ENCODE results near the gene SUDS3. TPM values are rescaled to one million over a fixed set of nuclear protein-coding genes. Genes with fewer than 3 reads are reported as not detected.

The SUDS3 gene
- total and polyA plus RNA-seq, 2 donors (not counting 1 experiment from before 2014, with no cell fraction given) = 20.3 to 31.4 TPM

DNA sequence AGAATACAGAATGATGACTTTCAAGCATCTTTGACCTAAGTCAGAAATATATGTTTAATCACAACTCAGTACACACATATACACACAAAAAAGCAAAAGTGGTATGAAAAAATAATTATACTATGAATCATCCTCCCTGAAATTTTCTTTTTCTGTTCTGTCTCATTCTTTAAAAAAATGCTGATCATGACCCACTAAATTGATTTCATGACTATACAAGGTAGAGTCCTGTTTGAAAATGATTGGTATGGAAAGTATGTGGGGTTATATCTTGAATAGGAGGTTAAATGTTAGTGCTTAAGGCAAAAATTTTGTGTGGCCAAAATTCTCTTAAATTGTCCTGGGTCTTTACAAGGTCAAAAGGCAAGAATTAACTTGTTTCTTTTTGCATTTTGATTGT, 80.4 kb downstream of the SUDS3 start:
- no peak for TF ChIP-seq EZH2 (IDR thresholded peaks at IDR 0.05; ENCODE audit: low read length, missing control alignments)
- TF ChIP-seq, protein P1, sequence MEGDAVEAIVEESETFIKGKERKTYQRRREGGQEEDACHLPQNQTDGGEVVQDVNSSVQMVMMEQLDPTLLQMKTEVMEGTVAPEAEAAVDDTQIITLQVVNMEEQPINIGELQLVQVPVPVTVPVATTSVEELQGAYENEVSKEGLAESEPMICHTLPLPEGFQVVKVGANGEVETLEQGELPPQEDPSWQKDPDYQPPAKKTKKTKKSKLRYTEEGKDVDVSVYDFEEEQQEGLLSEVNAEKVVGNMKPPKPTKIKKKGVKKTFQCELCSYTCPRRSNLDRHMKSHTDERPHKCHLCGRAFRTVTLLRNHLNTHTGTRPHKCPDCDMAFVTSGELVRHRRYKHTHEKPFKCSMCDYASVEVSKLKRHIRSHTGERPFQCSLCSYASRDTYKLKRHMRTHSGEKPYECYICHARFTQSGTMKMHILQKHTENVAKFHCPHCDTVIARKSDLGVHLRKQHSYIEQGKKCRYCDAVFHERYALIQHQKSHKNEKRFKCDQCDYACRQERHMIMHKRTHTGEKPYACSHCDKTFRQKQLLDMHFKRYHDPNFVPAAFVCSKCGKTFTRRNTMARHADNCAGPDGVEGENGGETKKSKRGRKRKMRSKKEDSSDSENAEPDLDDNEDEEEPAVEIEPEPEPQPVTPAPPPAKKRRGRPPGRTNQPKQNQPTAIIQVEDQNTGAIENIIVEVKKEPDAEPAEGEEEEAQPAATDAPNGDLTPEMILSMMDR (conservative IDR thresholded peaks at IDR 0.05 in 1 of 2, IDR thresholded peaks at IDR 0.05 in 1 of 2; ENCODE audit: low read depth in 1 of 2, low read length in 2 of 2) = no peak

DNA sequence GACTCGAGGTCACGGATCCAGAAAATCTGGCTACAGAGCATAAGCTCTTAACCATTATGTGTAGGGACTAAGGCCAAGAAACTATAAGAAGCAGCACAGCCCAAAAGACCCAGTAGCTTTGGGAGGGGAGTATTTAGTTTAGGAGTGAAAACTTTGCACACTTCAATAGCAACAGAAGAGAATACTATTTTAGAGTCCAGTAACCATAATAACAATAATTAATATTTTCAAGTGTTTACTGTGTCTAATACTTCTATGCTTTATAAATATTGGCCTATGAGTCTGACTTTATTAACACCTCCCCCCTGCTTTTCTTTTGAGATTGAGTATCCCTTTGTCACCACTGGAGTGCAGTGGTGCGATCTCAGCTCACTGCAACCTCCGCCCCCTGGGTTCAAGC, 82.8 kb downstream of the SUDS3 start:
- Histone ChIP-seq H3K27me3 (ENCODE audit: control insufficient read depth, insufficient read depth, low read length) (no peaks in the 10 kb centered on the region), H3K9ac (ENCODE audit: insufficient read depth, low read length) (no peak overlapping the region), H3K36me3 (ENCODE audit: control insufficient read depth, insufficient read depth, low read length) (no peaks in the 10 kb centered on the region), H3K79me2 (ENCODE audit: control insufficient read depth, insufficient read depth, low read length) (no peaks in the 10 kb centered on the region), H3K27ac (ENCODE audit: insufficient read depth, low read length) (no peak overlapping the region), H3K9me3 (ENCODE audit: control insufficient read depth, insufficient read depth, low read depth, low read length) (no peaks in the 10 kb centered on the region), H3K4me2 (ENCODE audit: extremely low read depth, insufficient read depth, low read length) (no peak overlapping the region), H3K4me1 (ENCODE audit: control insufficient read depth, extremely low read depth, insufficient read depth, low read length) (no peaks in the 10 kb centered on the region), H2AFZ (ENCODE audit: low read length) (no peak overlapping the region), H4K20me1 (ENCODE audit: control insufficient read depth, extremely low read depth, insufficient read depth, low read length) (no peaks in the 10 kb centered on the region), H3K4me3 (replicated peaks in 1 of 4; ENCODE audit: control extremely low read depth in 1 of 4, insufficient read depth in 1 of 4, low read depth in 3 of 4, low read length in 4 of 4) (no peak overlapping the region)
- no peak for TF ChIP-seq EZH2 (IDR thresholded peaks at IDR 0.05; ENCODE audit: low read length, missing control alignments)
- TF ChIP-seq, protein P1 (conservative IDR thresholded peaks at IDR 0.05 in 1 of 2, IDR thresholded peaks at IDR 0.05 in 1 of 2; ENCODE audit: low read depth in 1 of 2, low read length in 2 of 2) = no peak
- no peak for DNase-seq (ENCODE audit: low read depth in 2 of 2)

More for the DNA sequence above, 80.4 kb downstream of the SUDS3 start:
- no peak for DNase-seq (ENCODE audit: low read depth in 2 of 2)
- Histone ChIP-seq H3K9me3 (ENCODE audit: control insufficient read depth, insufficient read depth, low read depth, low read length) (no peaks in the 10 kb centered on the region), H3K79me2 (ENCODE audit: control insufficient read depth, insufficient read depth, low read length) (no peaks in the 10 kb centered on the region), H3K36me3 (ENCODE audit: control insufficient read depth, insufficient read depth, low read length) (no peaks in the 10 kb centered on the region), H3K27ac (ENCODE audit: insufficient read depth, low read length) (no peak overlapping the region), H3K27me3 (ENCODE audit: control insufficient read depth, insufficient read depth, low read length) (no peaks in the 10 kb centered on the region), H3K4me2 (ENCODE audit: extremely low read depth, insufficient read depth, low read length) (no peak overlapping the region), H4K20me1 (ENCODE audit: control insufficient read depth, extremely low read depth, insufficient read depth, low read length) (no peaks in the 10 kb centered on the region), H3K4me1 (ENCODE audit: control insufficient read depth, extremely low read depth, insufficient read depth, low read length) (no peaks in the 10 kb centered on the region), H3K9ac (ENCODE audit: insufficient read depth, low read length) (no peak overlapping the region), H3K4me3 (replicated peaks in 1 of 4; ENCODE audit: control extremely low read depth in 1 of 4, insufficient read depth in 1 of 4, low read depth in 3 of 4, low read length in 4 of 4) (no peak overlapping the region), H2AFZ (ENCODE audit: low read length) (no peak overlapping the region)

DNA sequence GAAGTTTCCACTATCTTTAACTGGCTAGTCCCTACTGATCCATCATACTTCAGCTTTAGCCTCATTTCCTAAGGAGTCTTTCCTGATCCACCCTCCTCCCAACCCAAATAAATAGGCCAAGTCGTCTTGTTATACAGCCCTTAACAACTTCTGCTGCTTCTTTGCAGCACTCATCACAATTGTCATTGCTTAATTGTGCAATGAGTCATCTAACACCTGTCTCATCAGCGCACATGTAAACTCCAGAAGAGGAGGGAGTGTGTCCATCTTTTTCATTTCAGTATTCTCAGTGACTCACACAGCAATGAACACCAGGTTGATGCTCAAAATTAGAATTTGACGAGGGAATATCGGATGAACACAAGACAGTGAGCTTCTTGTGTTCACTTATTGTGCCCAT, 87.3 kb downstream of the SUDS3 start:
- H3K4me3 ChIP-seq (replicated peaks in 1 of 4; ENCODE audit: control extremely low read depth in 1 of 4, insufficient read depth in 1 of 4, low read depth in 3 of 4, low read length in 4 of 4) = no peak overlapping the region
- H3K79me2 ChIP-seq (ENCODE audit: control insufficient read depth, insufficient read depth, low read length) = no peaks in the 10 kb centered on the region
- H3K27me3 ChIP-seq (ENCODE audit: control insufficient read depth, insufficient read depth, low read length) = no peaks in the 10 kb centered on the region
- no peaks in the 10 kb centered on the region for H3K9me3 ChIP-seq (ENCODE audit: control insufficient read depth, insufficient read depth, low read depth, low read length)
- H3K27ac ChIP-seq (ENCODE audit: insufficient read depth, low read length) = no peak overlapping the region
- H3K36me3 ChIP-seq (ENCODE audit: control insufficient read depth, insufficient read depth, low read length) = no peaks in the 10 kb centered on the region
- no peak overlapping the region for H2AFZ ChIP-seq (ENCODE audit: low read length)
- H3K4me1 ChIP-seq (ENCODE audit: control insufficient read depth, extremely low read depth, insufficient read depth, low read length) = no peaks in the 10 kb centered on the region
- no peaks in the 10 kb centered on the region for H4K20me1 ChIP-seq (ENCODE audit: control insufficient read depth, extremely low read depth, insufficient read depth, low read length)
- TF ChIP-seq EZH2 (IDR thresholded peaks at IDR 0.05; ENCODE audit: low read length, missing control alignments) = no peak
- TF ChIP-seq, protein P1 (conservative IDR thresholded peaks at IDR 0.05 in 1 of 2, IDR thresholded peaks at IDR 0.05 in 1 of 2; ENCODE audit: low read depth in 1 of 2, low read length in 2 of 2) = no peak
- H3K4me2 ChIP-seq (ENCODE audit: extremely low read depth, insufficient read depth, low read length) = no peak overlapping the region
- no peak overlapping the region for H3K9ac ChIP-seq (ENCODE audit: insufficient read depth, low read length)
- no peak for DNase-seq (ENCODE audit: low read depth in 2 of 2)

All from fibroblast of lung (primary cell).